WTC11 (cell line): ENCODE results near the gene HCST. TPM values are rescaled to one million over a fixed set of nuclear protein-coding genes. Genes with fewer than 3 reads are reported as not detected.
A peak's percentile ranks its signal among the peaks of the same experiment; 100 is the strongest.

Experiments
- ATAC-seq: fragments of 200-7000 bp; cut with Tn5 transposase; 2 replicates; pipeline ENCODE4 v1.10.0; 2021; ENCODE audit warnings: mild to moderate bottlenecking, moderate library complexity
- Bru-seq: library from RNA; stranded (reverse); fragments of 400-500 nt; gene quantifications from one replicate; lab custom pipeline; 2021; lab: Mats Ljungman, UMichigan
- CTCF ChIA-PET: fragments of 300-600 bp; sonication (Branson Sonifier 250); formaldehyde crosslinking; loops from one replicate; lab custom pipeline; 2021; ENCODE audit warnings: antibody characterized with exemption; lab: Charles Lee
- POLR2A ChIA-PET: fragments of 350-600 bp; sonication (Branson Sonifier 250); formaldehyde crosslinking; loops from one replicate; lab custom pipeline; 2021; ENCODE audit warnings: antibody characterized with exemption; lab: Charles Lee
- DNase-seq: peaks from one replicate; pipeline ENCODE4 v3.0.0; 2021; ENCODE audit warnings: low spot score
- H3K27ac Mint-ChIP-seq: 2 replicates; pipeline ENCODE4 v1.8.0; 2021; ENCODE audit warnings: mixed read lengths
- H3K27me3 Mint-ChIP-seq: 2 replicates; pipeline ENCODE4 v1.8.0; 2021; ENCODE audit warnings: low read depth, mild to moderate bottlenecking, moderate library complexity, mixed read lengths
- H3K36me3 Mint-ChIP-seq: 2 replicates; pipeline ENCODE4 v1.8.0; 2021; ENCODE audit warnings: mixed read lengths
- H3K4me1 Mint-ChIP-seq: 2 replicates; pipeline ENCODE4 v1.8.0; 2022; ENCODE audit warnings: mixed read lengths
- H3K4me3 Mint-ChIP-seq: 2 replicates; pipeline ENCODE4 v1.8.0; 2021; ENCODE audit warnings: mild to moderate bottlenecking, moderate library complexity, mixed read lengths
- H3K9me3 Mint-ChIP-seq: 2 replicates; pipeline ENCODE4 v1.8.0; 2021; ENCODE audit warnings: mixed read lengths
- FOXJ3 ChIP-seq: sonication (generic); formaldehyde crosslinking; IDR thresholded peaks from 2 replicates; pipeline ENCODE4 v1.9.0; 2021; ENCODE audit warnings: missing genetic modification reagents, mild to moderate bottlenecking, borderline replicate concordance
- FOXP4 ChIP-seq: sonication (generic); formaldehyde crosslinking; IDR thresholded peaks from 2 replicates; pipeline ENCODE4 v1.8.0; 2022; ENCODE audit warnings: mild to moderate bottlenecking, missing genetic modification reagents
- JAZF1 ChIP-seq: fragments of 250-450 bp; sonication (Bioruptor Pico); IDR thresholded peaks from 2 replicates; pipeline ENCODE4 v1.9.0; 2021; ENCODE audit warnings: moderate library complexity, mild to moderate bottlenecking, inconsistent platforms
- MXD4 ChIP-seq: fragments of 250-450 bp; sonication (Bioruptor Pico); IDR thresholded peaks from 2 replicates; pipeline ENCODE4 v1.8.0; 2021; ENCODE audit warnings: mild to moderate bottlenecking, moderate library complexity, borderline replicate concordance
- NFE2L1 ChIP-seq: sonication (generic); formaldehyde crosslinking; IDR thresholded peaks from 2 replicates; pipeline ENCODE4 v1.8.1; 2023; ENCODE audit warnings: missing genetic modification reagents
- NR2C2 ChIP-seq: sonication (generic); formaldehyde crosslinking; IDR thresholded peaks from 2 replicates; pipeline ENCODE4 v1.8.0; 2022; ENCODE audit warnings: mild to moderate bottlenecking, missing genetic modification reagents
- NR3C1 ChIP-seq: sonication (generic); formaldehyde crosslinking; conservative IDR thresholded peaks from 2 replicates; pipeline ENCODE4 v1.8.1; 2023; ENCODE audit warnings: low read depth, mild to moderate bottlenecking, missing genetic modification reagents
- RELA ChIP-seq: sonication (generic); formaldehyde crosslinking; IDR thresholded peaks from 2 replicates; pipeline ENCODE4 v1.8.1; 2022; ENCODE audit warnings: missing genetic modification reagents, mild to moderate bottlenecking, borderline replicate concordance
- TEAD1 ChIP-seq: sonication (generic); formaldehyde crosslinking; IDR thresholded peaks from 2 replicates; pipeline ENCODE4 v1.8.0; 2022; ENCODE audit warnings: mild to moderate bottlenecking, missing genetic modification reagents
- ZNF263 ChIP-seq: sonication (generic); formaldehyde crosslinking; IDR thresholded peaks from 2 replicates; pipeline ENCODE4 v1.8.1; 2022; ENCODE audit warnings: low read depth, mild to moderate bottlenecking, moderate library complexity, missing genetic modification reagents
- ZNF512 ChIP-seq: sonication (generic); formaldehyde crosslinking; IDR thresholded peaks from 2 replicates; pipeline ENCODE4 v1.8.1; 2022; ENCODE audit warnings: missing genetic modification reagents, borderline replicate concordance
- ZNF532 ChIP-seq: fragments of 250-450 bp; sonication (Bioruptor Pico); IDR thresholded peaks from 2 replicates; pipeline ENCODE4 v1.9.0; 2021; ENCODE audit warnings: mild to moderate bottlenecking, borderline replicate concordance
- long read RNA-seq, 3 experiments: library from RNA in 1 of 3; library from capped mRNA in 1 of 3; library from polyadenylated mRNA in 1 of 3; unstranded in 2 of 3; stranded (forward) in 1 of 3; transcript quantifications; one replicate each; pipeline ENCODE4 v2.0.0, GENCODE V29; 2021
- total RNA-seq: library from RNA; stranded (reverse); gene quantifications from 3 replicates; pipeline ENCODE4 v1.2.3, GENCODE V29; 2021
- TF ChIP-seq, protein P1 (sequence below): fragments of 250-450 bp; sonication (Bioruptor Pico); IDR thresholded peaks from 2 replicates; pipeline ENCODE4 v2.1.2; 2022; ENCODE audit warnings: mild to moderate bottlenecking, moderate library complexity
- TF ChIP-seq, protein P2 (sequence below): sonication (generic); formaldehyde crosslinking; IDR thresholded peaks from 2 replicates; pipeline ENCODE4 v1.8.1; 2023; ENCODE audit warnings: mild to moderate bottlenecking, moderate library complexity, missing genetic modification reagents
- TF ChIP-seq, protein P3 (sequence below): sonication (generic); formaldehyde crosslinking; conservative IDR thresholded peaks from 2 replicates; pipeline ENCODE4 v1.8.1; 2023; ENCODE audit warnings: mild to moderate bottlenecking, low read depth, missing genetic modification reagents, moderate library complexity

HCST gene, protein sequence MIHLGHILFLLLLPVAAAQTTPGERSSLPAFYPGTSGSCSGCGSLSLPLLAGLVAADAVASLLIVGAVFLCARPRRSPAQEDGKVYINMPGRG
- total RNA-seq = 1.8 to 1.9 TPM (median 1.8 TPM) in 3 replicates
- Bru-seq, nascent RNA = percentile 11 among the genes with signal in this experiment
- long read RNA-seq, experiment 1 = 0 reads
- long read RNA-seq, experiment 2, partial matches to known transcripts = 1 of 1 reads
- long read RNA-seq, experiment 2, other reads (novel, unspliced or antisense) = 0 of 1 reads
- long read RNA-seq, experiment 3, partial matches to known transcripts = 0 of 1 reads
- long read RNA-seq, experiment 3, other reads (novel, unspliced or antisense) = 1 of 1 reads

DNA sequence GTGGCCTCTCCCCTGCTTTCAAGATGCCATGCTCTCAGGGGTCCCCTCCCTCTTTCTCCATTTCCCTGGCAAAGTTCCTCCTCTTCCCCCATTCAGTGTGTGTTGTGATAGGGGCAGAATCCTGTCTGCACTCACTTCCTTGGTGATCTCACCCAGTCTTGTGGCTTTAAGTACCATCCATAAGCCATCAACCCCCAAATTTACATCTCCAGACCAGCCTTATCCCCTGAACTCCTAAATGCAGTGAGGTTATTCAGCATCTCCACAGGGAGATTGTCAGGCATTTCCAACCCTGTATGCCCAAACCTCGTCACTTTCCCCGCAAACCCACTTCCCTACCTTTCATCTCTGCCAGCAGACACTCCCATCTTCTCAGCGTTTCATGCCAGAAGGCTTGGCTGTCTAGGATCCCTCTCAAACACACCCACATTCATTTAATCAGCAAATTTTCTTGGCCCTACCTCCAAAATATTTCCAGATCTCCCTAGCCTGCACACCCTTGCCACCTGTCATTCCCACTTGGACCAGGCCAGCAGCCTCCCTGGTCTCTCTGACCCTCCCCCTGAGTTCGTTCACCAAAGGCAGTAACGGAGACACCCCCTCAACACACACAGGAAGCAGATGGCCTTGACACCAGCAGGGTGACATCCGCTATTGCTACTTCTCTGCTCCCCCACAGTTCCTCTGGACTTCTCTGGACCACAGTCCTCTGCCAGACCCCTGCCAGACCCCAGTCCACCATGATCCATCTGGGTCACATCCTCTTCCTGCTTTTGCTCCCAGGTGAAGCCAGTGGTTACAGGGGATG, at the start of gene HCST:
HCST (plus strand) TSS at position 676 of the 808 bp plus-strand sequence; CDS start at position 741, 65 bp downstream.
- peak within 1 kb of the TSS; percentile 93 for H3K27ac Mint-ChIP-seq
- no peak for DNase-seq
- no peaks in the 10 kb centered on the region for H3K9me3 Mint-ChIP-seq
- ATAC-seq = no peak
- POLR2A ChIA-PET = no interaction called here
- H3K4me3 Mint-ChIP-seq = peak within 1 kb of the TSS; percentile 93
- H3K36me3 Mint-ChIP-seq = peaks cover 4% of the 10 kb centered on the region
- peaks cover 18% of the 10 kb centered on the region for H3K27me3 Mint-ChIP-seq
- no peak for TF ChIP-seq ZNF263 (CRISPR knock-in tag)
- no peak for TF ChIP-seq NFE2L1 (CRISPR knock-in tag)
- no peak for TF ChIP-seq MXD4 (CRISPR knock-in tag)
- TF ChIP-seq, protein P1, sequence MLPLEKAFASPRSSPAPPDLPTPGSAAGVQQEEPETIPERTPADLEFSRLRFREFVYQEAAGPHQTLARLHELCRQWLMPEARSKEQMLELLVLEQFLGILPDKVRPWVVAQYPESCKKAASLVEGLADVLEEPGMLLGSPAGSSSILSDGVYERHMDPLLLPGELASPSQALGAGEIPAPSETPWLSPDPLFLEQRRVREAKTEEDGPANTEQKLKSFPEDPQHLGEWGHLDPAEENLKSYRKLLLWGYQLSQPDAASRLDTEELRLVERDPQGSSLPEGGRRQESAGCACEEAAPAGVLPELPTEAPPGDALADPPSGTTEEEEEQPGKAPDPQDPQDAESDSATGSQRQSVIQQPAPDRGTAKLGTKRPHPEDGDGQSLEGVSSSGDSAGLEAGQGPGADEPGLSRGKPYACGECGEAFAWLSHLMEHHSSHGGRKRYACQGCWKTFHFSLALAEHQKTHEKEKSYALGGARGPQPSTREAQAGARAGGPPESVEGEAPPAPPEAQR = no peak
- no peak for TF ChIP-seq NR3C1 (CRISPR knock-in tag)
- no peak for TF ChIP-seq TEAD1 (CRISPR knock-in tag)
- TF ChIP-seq, protein P2, sequence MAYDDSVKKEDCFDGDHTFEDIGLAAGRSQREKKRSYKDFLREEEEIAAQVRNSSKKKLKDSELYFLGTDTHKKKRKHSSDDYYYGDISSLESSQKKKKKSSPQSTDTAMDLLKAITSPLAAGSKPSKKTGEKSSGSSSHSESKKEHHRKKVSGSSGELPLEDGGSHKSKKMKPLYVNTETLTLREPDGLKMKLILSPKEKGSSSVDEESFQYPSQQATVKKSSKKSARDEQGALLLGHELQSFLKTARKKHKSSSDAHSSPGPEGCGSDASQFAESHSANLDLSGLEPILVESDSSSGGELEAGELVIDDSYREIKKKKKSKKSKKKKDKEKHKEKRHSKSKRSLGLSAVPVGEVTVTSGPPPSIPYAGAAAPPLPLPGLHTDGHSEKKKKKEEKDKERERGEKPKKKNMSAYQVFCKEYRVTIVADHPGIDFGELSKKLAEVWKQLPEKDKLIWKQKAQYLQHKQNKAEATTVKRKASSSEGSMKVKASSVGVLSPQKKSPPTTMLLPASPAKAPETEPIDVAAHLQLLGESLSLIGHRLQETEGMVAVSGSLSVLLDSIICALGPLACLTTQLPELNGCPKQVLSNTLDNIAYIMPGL (CRISPR knock-in tag) = no peak
- TF ChIP-seq, protein P3, sequence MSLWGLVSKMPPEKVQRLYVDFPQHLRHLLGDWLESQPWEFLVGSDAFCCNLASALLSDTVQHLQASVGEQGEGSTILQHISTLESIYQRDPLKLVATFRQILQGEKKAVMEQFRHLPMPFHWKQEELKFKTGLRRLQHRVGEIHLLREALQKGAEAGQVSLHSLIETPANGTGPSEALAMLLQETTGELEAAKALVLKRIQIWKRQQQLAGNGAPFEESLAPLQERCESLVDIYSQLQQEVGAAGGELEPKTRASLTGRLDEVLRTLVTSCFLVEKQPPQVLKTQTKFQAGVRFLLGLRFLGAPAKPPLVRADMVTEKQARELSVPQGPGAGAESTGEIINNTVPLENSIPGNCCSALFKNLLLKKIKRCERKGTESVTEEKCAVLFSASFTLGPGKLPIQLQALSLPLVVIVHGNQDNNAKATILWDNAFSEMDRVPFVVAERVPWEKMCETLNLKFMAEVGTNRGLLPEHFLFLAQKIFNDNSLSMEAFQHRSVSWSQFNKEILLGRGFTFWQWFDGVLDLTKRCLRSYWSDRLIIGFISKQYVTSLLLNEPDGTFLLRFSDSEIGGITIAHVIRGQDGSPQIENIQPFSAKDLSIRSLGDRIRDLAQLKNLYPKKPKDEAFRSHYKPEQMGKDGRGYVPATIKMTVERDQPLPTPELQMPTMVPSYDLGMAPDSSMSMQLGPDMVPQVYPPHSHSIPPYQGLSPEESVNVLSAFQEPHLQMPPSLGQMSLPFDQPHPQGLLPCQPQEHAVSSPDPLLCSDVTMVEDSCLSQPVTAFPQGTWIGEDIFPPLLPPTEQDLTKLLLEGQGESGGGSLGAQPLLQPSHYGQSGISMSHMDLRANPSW (CRISPR knock-in tag) = no peak
- TF ChIP-seq NR2C2 (CRISPR knock-in tag) = no peak
- TF ChIP-seq FOXJ3 (CRISPR knock-in tag) = no peak
- TF ChIP-seq RELA (CRISPR knock-in tag) = no peak
- TF ChIP-seq, all 79 proteins: peak for 0
- CTCF ChIA-PET = interaction anchor here (1.2 kb wide), 1 partner anchor 92 kb away, joined by 3 read pairs; no protein-coding TSS in a partner anchor
- peaks cover 20% of the 10 kb centered on the region for H3K4me1 Mint-ChIP-seq

GRCh38 chr19:35853038-35853756, 49.1 kb upstream of the HCST start:
- ATAC-seq (no peak), DNase-seq (no peak)
- Mint-ChIP-seq H3K9me3 (no peaks in the 10 kb centered on the region), H3K27ac (no peak overlapping the region), H3K36me3 (no peaks in the 10 kb centered on the region), H3K27me3 (peaks cover 85% of the 10 kb centered on the region), H3K4me1 (peaks cover 25% of the 10 kb centered on the region), H3K4me3 (no peak overlapping the region)
- CTCF ChIA-PET = interaction anchor here (0.6 to 0.7 kb wide), 2 partner anchors 97 to 189 kb away, joined by 3 to 4 read pairs; partner anchors contain the start of gene HSPB6
- POLR2A ChIA-PET = no interaction called here
- TF ChIP-seq FOXP4 (CRISPR knock-in tag) = no peak
- TF ChIP-seq ZNF532 (CRISPR knock-in tag) = no peak
- no peak for TF ChIP-seq JAZF1 (CRISPR knock-in tag)
- TF ChIP-seq ZNF512 (CRISPR knock-in tag) = no peak
